Gastroesophageal sphincter (tissue), 3 donors: ENCODE results near the gene CDHR5.

Experiments
- CTCF ChIP-seq, 4 experiments: fragments of 200-600 bp in 2 of 4; fragments of 450-650 bp in 2 of 4; sonication (generic) in 1 of 4; IDR thresholded peaks; one replicate each; pipeline ENCODE4 v1.5.1; 2017 to 2019; ENCODE audit warnings: antibody characterized with exemption in 4 of 4, mild to moderate bottlenecking in 2 of 4, moderate library complexity in 2 of 4
- EP300 ChIP-seq: sonication (generic); formaldehyde crosslinking; IDR thresholded peaks from one replicate; pipeline ENCODE4 v1.6.1; 2017; ENCODE audit warnings: antibody characterized with exemption, mild to moderate bottlenecking
- POLR2AphosphoS5 ChIP-seq: sonication (generic); formaldehyde crosslinking; IDR thresholded peaks from one replicate; pipeline ENCODE4 v1.6.1; 2017; ENCODE audit warnings: antibody characterized with exemption

GRCh38 chr11:626475-627307, 1.9 kb upstream of the CDHR5 start, which contains the start of gene SCT:
- TF ChIP-seq POLR2AphosphoS5 (no peak), CTCF (IDR thresholded peaks at IDR 0.05) (no peak), EP300 (no peak)
